GM21447 (cell line): ENCODE data around the gene ITGAV.

Experiments
- ATAC-seq: cut with Tn5 transposase; IDR thresholded peaks from one replicate; pipeline ENCODE4 v1.9.1; 2021; ENCODE audit not compliant: unreplicated experiment

The ITGAV gene

GRCh38 chr2:186664385-186665043, 74.7 kb downstream of the ITGAV start:
- ATAC-seq: no peak

GRCh38 chr2:186669146-186669545, 79.3 kb downstream of the ITGAV start:
- ATAC-seq: no peak

- no peak for ATAC-seq
Measured at GRCh38 chr2:186670831-186671230, 81.0 kb downstream of the ITGAV start.

GRCh38 chr2:186675380-186675779, 85.5 kb downstream of the ITGAV start:
- no peak for ATAC-seq

- no peak for ATAC-seq
Measured at GRCh38 chr2:186683341-186683740, 93.5 kb downstream of the ITGAV start.

- no peak for ATAC-seq
Measured at GRCh38 chr2:186687807-186688211, 98.0 kb downstream of the ITGAV start.

- ATAC-seq: no peak
Measured at GRCh38 chr2:186688813-186689212, 99.0 kb downstream of the ITGAV start.

GRCh38 chr2:186690786-186691185, 100.9 kb downstream of the ITGAV start:
- no peak for ATAC-seq

GRCh38 chr2:186691231-186691630, 101.4 kb downstream of the ITGAV start:
- ATAC-seq: no peak

- no peak for ATAC-seq
Measured at GRCh38 chr2:186691900-186692299, 102.0 kb downstream of the ITGAV start.

- ATAC-seq: no peak
Measured at GRCh38 chr2:186693446-186693832, 103.6 kb downstream of the ITGAV start.

- no peak for ATAC-seq
Measured at GRCh38 chr2:186695081-186695756, 105.4 kb downstream of the ITGAV start.

GRCh38 chr2:186696290-186696689, 106.4 kb downstream of the ITGAV start:
- ATAC-seq: no peak

- ATAC-seq: no peak
Measured at GRCh38 chr2:186696804-186697203, 106.9 kb downstream of the ITGAV start.

GRCh38 chr2:186697536-186697935, 107.7 kb downstream of the ITGAV start:
- no peak for ATAC-seq

- no peak for ATAC-seq
Measured at GRCh38 chr2:186699742-186700141, 109.9 kb downstream of the ITGAV start.

GRCh38 chr2:186702006-186702405, 112.2 kb downstream of the ITGAV start:
- no peak for ATAC-seq

- no peak for ATAC-seq
Measured at GRCh38 chr2:186702501-186702900, 112.6 kb downstream of the ITGAV start.

GRCh38 chr2:186704897-186705296, 115.0 kb downstream of the ITGAV start:
- no peak for ATAC-seq

- ATAC-seq: no peak
Measured at GRCh38 chr2:186709529-186710450, 119.9 kb downstream of the ITGAV start.

GRCh38 chr2:186713691-186714090, 123.8 kb downstream of the ITGAV start:
- no peak for ATAC-seq

- no peak for ATAC-seq
Measured at GRCh38 chr2:186714611-186715010, 124.8 kb downstream of the ITGAV start.
